Stimulated activated naive CD8-positive, alpha-beta T cell treated with anti-CD3 and anti-CD28 coated beads, Interleukin-15, Interleukin-2, amounts not matched to agents 100 ng/mL and 50 ng/mL, for 24 hours (primary cell): ENCODE measurements around the gene SETD3.

Source experiments
- H3K27ac Mint-ChIP-seq: one replicate; pipeline ENCODE4 v1.8.0; 2021; ENCODE audit warnings: mild to moderate bottlenecking, mixed read lengths
- H3K27me3 Mint-ChIP-seq: one replicate; pipeline ENCODE4 v1.8.0; 2021; ENCODE audit warnings: mixed read lengths
- H3K36me3 Mint-ChIP-seq: one replicate; pipeline ENCODE4 v1.8.0; 2021; ENCODE audit warnings: low read depth, mixed read lengths
- H3K4me1 Mint-ChIP-seq: one replicate; pipeline ENCODE4 v1.8.0; 2021; ENCODE audit warnings: low read depth, mixed read lengths
- H3K4me3 Mint-ChIP-seq: one replicate; pipeline ENCODE4 v1.8.0; 2021; ENCODE audit warnings: mild to moderate bottlenecking, mixed read lengths
- H3K9me3 Mint-ChIP-seq: one replicate; pipeline ENCODE4 v1.8.0; 2021; ENCODE audit warnings: mixed read lengths

The SETD3 gene

GRCh38 chr14:99418242-99418641 lies 62.4 kb downstream of the SETD3 start:
- peaks cover 18% of the 10 kb centered on the region for H3K36me3 Mint-ChIP-seq
- no peaks in the 10 kb centered on the region for H3K27me3 Mint-ChIP-seq
- no peak overlapping the region for H3K27ac Mint-ChIP-seq
- H3K4me1 Mint-ChIP-seq: peaks cover 16% of the 10 kb centered on the region
- H3K9me3 Mint-ChIP-seq: no peaks in the 10 kb centered on the region
- no peak overlapping the region for H3K4me3 Mint-ChIP-seq

- no peak overlapping the region for H3K4me3 Mint-ChIP-seq
- no peaks in the 10 kb centered on the region for H3K9me3 Mint-ChIP-seq
Observed at GRCh38 chr14:99416909-99417308, 63.8 kb downstream of the SETD3 start.

GRCh38 chr14:99415496-99416281 lies 65.0 kb downstream of the SETD3 start:
- Mint-ChIP-seq H3K9me3 (no peaks in the 10 kb centered on the region), H3K36me3 (peaks cover 30% of the 10 kb centered on the region), H3K4me3 (no peak overlapping the region), H3K27ac (peak overlapping the region; percentile 57), H3K4me1 (peaks cover 32% of the 10 kb centered on the region), H3K27me3 (no peaks in the 10 kb centered on the region)

More at GRCh38 chr14:99416909-99417308, 63.8 kb downstream of the SETD3 start:
- Mint-ChIP-seq H3K27me3 (no peaks in the 10 kb centered on the region), H3K27ac (no peak overlapping the region), H3K4me1 (peaks cover 30% of the 10 kb centered on the region), H3K36me3 (peaks cover 28% of the 10 kb centered on the region)

- Mint-ChIP-seq H3K4me3 (no peak overlapping the region), H3K27me3 (no peaks in the 10 kb centered on the region), H3K36me3 (peaks cover 45% of the 10 kb centered on the region), H3K9me3 (no peaks in the 10 kb centered on the region), H3K27ac (peak overlapping the region; percentile 23), H3K4me1 (peaks cover 32% of the 10 kb centered on the region)
Observed at GRCh38 chr14:99413911-99414310, 66.7 kb downstream of the SETD3 start.

GRCh38 chr14:99413172-99413571 lies 67.5 kb downstream of the SETD3 start:
- H3K27me3 Mint-ChIP-seq: no peaks in the 10 kb centered on the region
- peaks cover 27% of the 10 kb centered on the region for H3K4me1 Mint-ChIP-seq
- H3K9me3 Mint-ChIP-seq: no peaks in the 10 kb centered on the region
- no peak overlapping the region for H3K27ac Mint-ChIP-seq
- peaks cover 48% of the 10 kb centered on the region for H3K36me3 Mint-ChIP-seq
- no peak overlapping the region for H3K4me3 Mint-ChIP-seq

- H3K9me3 Mint-ChIP-seq: no peaks in the 10 kb centered on the region
- peaks cover 27% of the 10 kb centered on the region for H3K4me1 Mint-ChIP-seq
- no peak overlapping the region for H3K4me3 Mint-ChIP-seq
- peak overlapping the region; percentile 83 for H3K27ac Mint-ChIP-seq
- H3K36me3 Mint-ChIP-seq: peaks cover 50% of the 10 kb centered on the region
- no peaks in the 10 kb centered on the region for H3K27me3 Mint-ChIP-seq
Observed at GRCh38 chr14:99412117-99413061, 68.3 kb downstream of the SETD3 start.

GRCh38 chr14:99410019-99410418 lies 70.6 kb downstream of the SETD3 start:
- no peak overlapping the region for H3K27ac Mint-ChIP-seq

GRCh38 chr14:99408971-99409289 lies 71.7 kb downstream of the SETD3 start:
- Mint-ChIP-seq H3K4me1 (peaks cover 22% of the 10 kb centered on the region), H3K9me3 (no peaks in the 10 kb centered on the region), H3K36me3 (peaks cover 53% of the 10 kb centered on the region), H3K4me3 (no peak overlapping the region), H3K27me3 (no peaks in the 10 kb centered on the region), H3K27ac (no peak overlapping the region)

More at GRCh38 chr14:99410019-99410418, 70.6 kb downstream of the SETD3 start:
- Mint-ChIP-seq H3K4me1 (peaks cover 22% of the 10 kb centered on the region), H3K27me3 (no peaks in the 10 kb centered on the region), H3K9me3 (no peaks in the 10 kb centered on the region), H3K36me3 (peaks cover 56% of the 10 kb centered on the region), H3K4me3 (no peak overlapping the region)

- no peak overlapping the region for H3K27ac Mint-ChIP-seq
- H3K4me1 Mint-ChIP-seq: peaks cover 18% of the 10 kb centered on the region
- peaks cover 51% of the 10 kb centered on the region for H3K36me3 Mint-ChIP-seq
- no peaks in the 10 kb centered on the region for H3K9me3 Mint-ChIP-seq
- H3K4me3 Mint-ChIP-seq: no peak overlapping the region
- no peaks in the 10 kb centered on the region for H3K27me3 Mint-ChIP-seq
Observed at GRCh38 chr14:99408286-99408970, 72.2 kb downstream of the SETD3 start.

GRCh38 chr14:99407416-99407815 lies 73.2 kb downstream of the SETD3 start:
- H3K4me1 Mint-ChIP-seq: peaks cover 11% of the 10 kb centered on the region
- no peaks in the 10 kb centered on the region for H3K9me3 Mint-ChIP-seq
- no peak overlapping the region for H3K4me3 Mint-ChIP-seq
- peak overlapping the region; percentile 30 for H3K27ac Mint-ChIP-seq
- H3K36me3 Mint-ChIP-seq: peaks cover 50% of the 10 kb centered on the region
- H3K27me3 Mint-ChIP-seq: no peaks in the 10 kb centered on the region

- Mint-ChIP-seq H3K27me3 (no peaks in the 10 kb centered on the region), H3K36me3 (peaks cover 45% of the 10 kb centered on the region), H3K4me3 (no peak overlapping the region), H3K9me3 (no peaks in the 10 kb centered on the region), H3K27ac (no peak overlapping the region), H3K4me1 (peaks cover 7% of the 10 kb centered on the region)
Observed at GRCh38 chr14:99402950-99403349, 77.7 kb downstream of the SETD3 start.

GRCh38 chr14:99402285-99402648 lies 78.4 kb downstream of the SETD3 start:
- Mint-ChIP-seq H3K4me1 (peaks cover 7% of the 10 kb centered on the region), H3K9me3 (no peaks in the 10 kb centered on the region), H3K27ac (no peak overlapping the region), H3K4me3 (no peak overlapping the region), H3K36me3 (peaks cover 45% of the 10 kb centered on the region), H3K27me3 (no peaks in the 10 kb centered on the region)

GRCh38 chr14:99401621-99402284 lies 78.9 kb downstream of the SETD3 start:
- H3K9me3 Mint-ChIP-seq: no peaks in the 10 kb centered on the region
- no peak overlapping the region for H3K27ac Mint-ChIP-seq
- no peak overlapping the region for H3K4me3 Mint-ChIP-seq
- H3K36me3 Mint-ChIP-seq: peaks cover 45% of the 10 kb centered on the region
- H3K27me3 Mint-ChIP-seq: no peaks in the 10 kb centered on the region
- peaks cover 7% of the 10 kb centered on the region for H3K4me1 Mint-ChIP-seq

- peaks cover 41% of the 10 kb centered on the region for H3K36me3 Mint-ChIP-seq
Observed at GRCh38 chr14:99401211-99401610, 79.4 kb downstream of the SETD3 start.

More at GRCh38 chr14:99401211-99401610, 79.4 kb downstream of the SETD3 start:
- Mint-ChIP-seq H3K4me3 (no peak overlapping the region), H3K27ac (no peak overlapping the region), H3K4me1 (peaks cover 10% of the 10 kb centered on the region), H3K9me3 (no peaks in the 10 kb centered on the region), H3K27me3 (no peaks in the 10 kb centered on the region)
